ENCODE data around the gene KIF13A. TPM values are rescaled to one million over a fixed set of nuclear protein-coding genes. Genes with fewer than 3 reads are reported as not detected.

KIF13A gene
- total RNA-seq, 1 donor from 2014 or later: 51.9 TPM

- no peak for DNase-seq (ENCODE audit: low spot score)
- H3K27me3 Mint-ChIP-seq (ENCODE audit: low read depth): no peaks in the 10 kb centered on the region
- H3K36me3 Mint-ChIP-seq (ENCODE audit: low read depth): peaks cover 1% of the 10 kb centered on the region
- TF ChIP-seq CTCF (IDR thresholded peaks at IDR 0.05): no peak
- peaks cover 29% of the 10 kb centered on the region for H3K4me1 Mint-ChIP-seq (ENCODE audit: low read depth)
- H3K9me3 Mint-ChIP-seq (ENCODE audit: low read depth): peaks cover under 1% of the 10 kb centered on the region
- H3K4me3 Mint-ChIP-seq (ENCODE audit: unreplicated experiment): no peak overlapping the region
- no peak overlapping the region for H3K27ac Mint-ChIP-seq (ENCODE audit: unreplicated experiment)
Measured at GRCh38 chr6:17902974-17903373, 84.5 kb downstream of the KIF13A start.

GRCh38 chr6:17901493-17901892, 85.9 kb downstream of the KIF13A start:
- no peak for DNase-seq (ENCODE audit: low spot score)
- Mint-ChIP-seq H3K27me3 (ENCODE audit: low read depth) (no peaks in the 10 kb centered on the region), H3K9me3 (ENCODE audit: low read depth) (peaks cover 13% of the 10 kb centered on the region), H3K4me1 (ENCODE audit: low read depth) (peaks cover 15% of the 10 kb centered on the region), H3K4me3 (ENCODE audit: unreplicated experiment) (no peak overlapping the region), H3K27ac (ENCODE audit: unreplicated experiment) (no peak overlapping the region), H3K36me3 (ENCODE audit: low read depth) (peaks cover 12% of the 10 kb centered on the region)
- TF ChIP-seq CTCF (IDR thresholded peaks at IDR 0.05): no peak

- H3K27ac Mint-ChIP-seq (ENCODE audit: unreplicated experiment): no peak overlapping the region
- peaks cover 23% of the 10 kb centered on the region for H3K9me3 Mint-ChIP-seq (ENCODE audit: low read depth)
- H3K36me3 Mint-ChIP-seq (ENCODE audit: low read depth): peaks cover 27% of the 10 kb centered on the region
- no peaks in the 10 kb centered on the region for H3K27me3 Mint-ChIP-seq (ENCODE audit: low read depth)
- DNase-seq (ENCODE audit: low spot score): no peak
- no peak for TF ChIP-seq CTCF (IDR thresholded peaks at IDR 0.05)
- peaks cover under 1% of the 10 kb centered on the region for H3K4me1 Mint-ChIP-seq (ENCODE audit: low read depth)
- no peak overlapping the region for H3K4me3 Mint-ChIP-seq (ENCODE audit: unreplicated experiment)
Measured at GRCh38 chr6:17900011-17900410, 87.4 kb downstream of the KIF13A start.

GRCh38 chr6:17899491-17899890, 87.9 kb downstream of the KIF13A start:
- Mint-ChIP-seq H3K9me3 (ENCODE audit: low read depth) (peaks cover 28% of the 10 kb centered on the region), H3K4me1 (ENCODE audit: low read depth) (no peaks in the 10 kb centered on the region), H3K4me3 (ENCODE audit: unreplicated experiment) (no peak overlapping the region), H3K27ac (ENCODE audit: unreplicated experiment) (no peak overlapping the region), H3K36me3 (ENCODE audit: low read depth) (peaks cover 32% of the 10 kb centered on the region), H3K27me3 (ENCODE audit: low read depth) (no peaks in the 10 kb centered on the region)
- TF ChIP-seq CTCF (IDR thresholded peaks at IDR 0.05): no peak
- no peak for DNase-seq (ENCODE audit: low spot score)

- Mint-ChIP-seq H3K4me3 (ENCODE audit: unreplicated experiment) (no peak overlapping the region), H3K27ac (ENCODE audit: unreplicated experiment) (no peak overlapping the region), H3K27me3 (ENCODE audit: low read depth) (no peaks in the 10 kb centered on the region), H3K36me3 (ENCODE audit: low read depth) (peaks cover 38% of the 10 kb centered on the region), H3K9me3 (ENCODE audit: low read depth) (peaks cover 33% of the 10 kb centered on the region), H3K4me1 (ENCODE audit: low read depth) (no peaks in the 10 kb centered on the region)
- no peak for TF ChIP-seq CTCF (IDR thresholded peaks at IDR 0.05)
- DNase-seq (ENCODE audit: low spot score): no peak
Measured at GRCh38 chr6:17897681-17898080, 89.8 kb downstream of the KIF13A start.

All from chondrocyte (in vitro differentiated cells).